Measurements from ENCODE around the gene CLIP4. TPM values are rescaled to one million over a fixed set of nuclear protein-coding genes. Genes with fewer than 3 reads are reported as not detected.

The CLIP4 gene
- total RNA-seq, 1 experiment from 2014 or later: 134 TPM

- Histone ChIP-seq H3K4me2 (no peak overlapping the region), H3F3A (ENCODE audit: insufficient read depth, low read depth) (no peaks in the 10 kb centered on the region; the same call in 1 of the 2 replicates), H3K27ac (no peak overlapping the region), H3K9me2 (ENCODE audit: insufficient read depth) (no peaks in the 10 kb centered on the region), H3K36me3 (ENCODE audit: low read depth) (no peaks in the 10 kb centered on the region), H3K4me3 (no peak overlapping the region), H3K79me2 (ENCODE audit: low read depth) (no peaks in the 10 kb centered on the region), H3K27me3 (ENCODE audit: insufficient read depth, low read depth) (0 out of 2 replicates have a peak, but pooled peaks cover 1% of the 10 kb centered on the region), H3K9me3 (ENCODE audit: insufficient read depth, low read depth) (no peaks in the 10 kb centered on the region), H2AFZ (no peak overlapping the region), H3K4me1 (replicated peaks; ENCODE audit: insufficient read depth) (no peaks in the 10 kb centered on the region), H4K20me1 (ENCODE audit: insufficient read depth) (no peaks in the 10 kb centered on the region)
- ChIA-PET POLR2A (ENCODE audit: unreplicated experiment) (no interaction called here), CTCF (no interaction called here)
- intact Hi-C loops (cut with micrococcal nuclease; ENCODE audit: unreplicated experiment): no loop called here
- no TSS peak for BruUV-seq (replicated peaks)
- TF ChIP-seq EZH2 (IDR thresholded peaks at IDR 0.05; ENCODE audit: low read depth) (no peak), CTCF (conservative IDR thresholded peaks at IDR 0.05) (no peak)
- DNase-seq: no peak
Measured at GRCh38 chr2:29213888-29214291, 98.7 kb downstream of the CLIP4 start.

GRCh38 chr2:29215073-29215472 lies 99.9 kb downstream of the CLIP4 start:
- Histone ChIP-seq H3F3A (ENCODE audit: insufficient read depth, low read depth) (no peaks in the 10 kb centered on the region; the same call in 1 of the 2 replicates), H2AFZ (no peak overlapping the region), H3K36me3 (ENCODE audit: low read depth) (no peaks in the 10 kb centered on the region), H3K27ac (no peak overlapping the region), H4K20me1 (ENCODE audit: insufficient read depth) (no peaks in the 10 kb centered on the region), H3K4me1 (replicated peaks; ENCODE audit: insufficient read depth) (no peaks in the 10 kb centered on the region), H3K9me3 (ENCODE audit: insufficient read depth, low read depth) (no peaks in the 10 kb centered on the region), H3K4me3 (no peak overlapping the region), H3K4me2 (no peak overlapping the region), H3K79me2 (ENCODE audit: low read depth) (no peaks in the 10 kb centered on the region), H3K9me2 (ENCODE audit: insufficient read depth) (no peaks in the 10 kb centered on the region), H3K27me3 (ENCODE audit: insufficient read depth, low read depth) (0 out of 2 replicates have a peak, but pooled peaks cover 7% of the 10 kb centered on the region)
- intact Hi-C loops (cut with micrococcal nuclease; ENCODE audit: unreplicated experiment): no loop called here
- no TSS peak for BruUV-seq (replicated peaks)
- TF ChIP-seq EZH2 (IDR thresholded peaks at IDR 0.05; ENCODE audit: low read depth): no peak
- TF ChIP-seq CTCF (conservative IDR thresholded peaks at IDR 0.05): no peak
- ChIA-PET CTCF (no interaction called here), POLR2A (ENCODE audit: unreplicated experiment) (no interaction called here)
- no peak for DNase-seq

- no peaks in the 10 kb centered on the region for H3K4me1 ChIP-seq (replicated peaks; ENCODE audit: insufficient read depth)
- H4K20me1 ChIP-seq (ENCODE audit: insufficient read depth): no peaks in the 10 kb centered on the region
- TF ChIP-seq EZH2 (IDR thresholded peaks at IDR 0.05; ENCODE audit: low read depth) (no peak), CTCF (conservative IDR thresholded peaks at IDR 0.05) (no peak)
- no peak overlapping the region for H3K4me2 ChIP-seq
- BruUV-seq (replicated peaks): no TSS peak
- intact Hi-C loops (cut with micrococcal nuclease; ENCODE audit: unreplicated experiment): no loop called here
- H3K79me2 ChIP-seq (ENCODE audit: low read depth): no peaks in the 10 kb centered on the region
- no peak for DNase-seq
- H3K27ac ChIP-seq: no peak overlapping the region
- 0 out of 2 replicates have a peak, but pooled peaks cover 7% of the 10 kb centered on the region for H3K27me3 ChIP-seq (ENCODE audit: insufficient read depth, low read depth)
- H2AFZ ChIP-seq: no peak overlapping the region
- H3F3A ChIP-seq (ENCODE audit: insufficient read depth, low read depth): no peaks in the 10 kb centered on the region; the same call in 1 of the 2 replicates
- H3K4me3 ChIP-seq: no peak overlapping the region
- H3K9me2 ChIP-seq (ENCODE audit: insufficient read depth): no peaks in the 10 kb centered on the region
- CTCF ChIA-PET: no interaction called here
- POLR2A ChIA-PET (ENCODE audit: unreplicated experiment): no interaction called here
- no peaks in the 10 kb centered on the region for H3K36me3 ChIP-seq (ENCODE audit: low read depth)
- no peaks in the 10 kb centered on the region for H3K9me3 ChIP-seq (ENCODE audit: insufficient read depth, low read depth)
Measured at GRCh38 chr2:29215739-29216608, 100.8 kb downstream of the CLIP4 start.

Data from PC-9 (cell line).